Panc1 (cell line): ENCODE measurements around the gene MASP2. TPM values are rescaled to one million over a fixed set of nuclear protein-coding genes. Genes with fewer than 3 reads are reported as not detected.
A peak's percentile ranks its signal among the peaks of the same experiment; 100 is the strongest.
"Not testable (repeated sequence)": the region's sequence is repeated elsewhere in the genome, so short reads cannot be mapped to it uniquely, and the experiment has no call there.

Source experiments
- ATAC-seq: fragments of 200-7000 bp; cut with Tn5 transposase; 2 replicates; pipeline ENCODE4 v1.9.1; 2020; ENCODE audit warnings: mild to moderate bottlenecking, moderate library complexity
- Bru-seq: library from RNA; stranded (reverse); fragments of 400-500 nt; gene quantifications from one replicate; lab custom pipeline; 2021; lab: Mats Ljungman, UMichigan
- BruChase-seq, 2 experiments: library from RNA; stranded (reverse); fragments of 400-500 nt; gene quantifications; one replicate each; lab custom pipeline; 2021; lab: Mats Ljungman, UMichigan
- BruUV-seq: library from RNA; stranded (reverse); fragments of 400-500 nt; replicated peaks from 2 replicates; lab custom pipeline; 2021; lab: Mats Ljungman, UMichigan
- CTCF ChIA-PET: fragments of 300-600 bp; sonication (Branson Sonifier 250); formaldehyde crosslinking; loops from one replicate; lab custom pipeline; 2022; ENCODE audit warnings: antibody characterized with exemption; lab: Charles Lee
- POLR2A ChIA-PET: fragments of 300-600 bp; sonication (Branson Sonifier 250); formaldehyde crosslinking; loops from one replicate; lab custom pipeline; 2022; ENCODE audit warnings: antibody characterized with exemption; lab: Charles Lee
- DNase-seq: peaks from one replicate; pipeline ENCODE4 v3.0.0-alpha.2; 2010; ENCODE audit warnings: low read depth, low spot score
- H3K27ac ChIP-seq: 2 replicates; pipeline ENCODE4 v1.5.1; 2011; ENCODE audit warnings: mild to moderate bottlenecking, low read length, inconsistent platforms
- H3K27me3 ChIP-seq: fragments of 200-500 bp; sonication (Bioruptor generic); 2 replicates; pipeline ENCODE4 v1.6.0; 2014; ENCODE audit warnings: low read length, inconsistent platforms; ENCODE audit not compliant: control insufficient read depth, insufficient read depth
- H3K36me3 ChIP-seq: fragments of 200-500 bp; sonication (Bioruptor generic); 2 replicates; pipeline ENCODE4 v1.5.1; 2014; ENCODE audit warnings: inconsistent platforms, mild to moderate bottlenecking, low read length, moderate library complexity; ENCODE audit not compliant: control insufficient read depth, insufficient read depth
- H3K4me1 ChIP-seq: 2 replicates; pipeline ENCODE4 v1.5.1; 2011; ENCODE audit warnings: inconsistent platforms, mild to moderate bottlenecking, low read length, moderate library complexity; ENCODE audit not compliant: control insufficient read depth, insufficient read depth
- H3K4me3 ChIP-seq, 2 experiments: 2 replicates each; pipeline ENCODE4 v1.5.1; 2011 to 2012; ENCODE audit warnings: low read depth in 2 of 2, low read length in 2 of 2, mild to moderate bottlenecking in 2 of 2, inconsistent platforms in 1 of 2, moderate library complexity in 1 of 2
- H3K9me3 ChIP-seq: fragments of 200-500 bp; sonication (Bioruptor generic); 2 replicates; pipeline ENCODE4 v1.5.1; 2014; ENCODE audit warnings: low read depth, mild to moderate bottlenecking, inconsistent platforms, low read length, moderate library complexity; ENCODE audit not compliant: control insufficient read depth, insufficient read depth
- CTCF ChIP-seq: fragments of 450-650 bp; IDR thresholded peaks from 2 replicates; pipeline ENCODE4 v1.5.1; 2017; ENCODE audit warnings: mild to moderate bottlenecking
- POLR2AphosphoS5 ChIP-seq: IDR thresholded peaks from 2 replicates; pipeline ENCODE4 v1.6.1; 2012; ENCODE audit warnings: mild to moderate bottlenecking, low read depth, low read length, moderate library complexity
- REST ChIP-seq, 2 experiments: IDR thresholded peaks; 2 replicates each; pipeline ENCODE4 v1.6.1; 2011 to 2012; ENCODE audit warnings: low read depth in 2 of 2, control low read depth in 1 of 2, low read length in 1 of 2, mild to moderate bottlenecking in 1 of 2, moderate library complexity in 1 of 2; ENCODE audit not compliant: insufficient read depth in 1 of 2
- SIN3A ChIP-seq: IDR thresholded peaks from 2 replicates; pipeline ENCODE4 v1.6.1; 2012; ENCODE audit warnings: low read depth, mild to moderate bottlenecking, low read length, moderate library complexity, borderline replicate concordance; ENCODE audit not compliant: insufficient read depth
- TCF7L2 ChIP-seq: IDR thresholded peaks from 2 replicates; pipeline ENCODE4 v1.6.1; 2011; ENCODE audit warnings: mild to moderate bottlenecking, low read depth, low read length, inconsistent platforms
- in situ Hi-C: cut with HindIII; loops from 2 replicates; pipeline ENCODE4 v1.10.0; 2016; ENCODE audit warnings: low sequenced_read_pairs, low pct_unique_long_range_greater_than_20kb
- intact Hi-C: fragments of 100-400 bp; cut with micrococcal nuclease; formaldehyde crosslinking; loops from one replicate; pipeline ENCODE4 v1.10.0; 2022; ENCODE audit not compliant: unreplicated experiment
- long read RNA-seq: library from polyadenylated mRNA; unstranded; transcript quantifications from one replicate; pipeline ENCODE4 v2.0.0, GENCODE V29; 2021; ENCODE audit not compliant: unreplicated experiment
- polyA plus RNA-seq: library from polyadenylated mRNA; unstranded; fragments of >200 nt; gene quantifications from one replicate; pipeline ENCODE4 v1.2.1, GENCODE V29; 2012; ENCODE audit warnings: missing spikeins; ENCODE audit not compliant: insufficient read length
- total RNA-seq: library from RNA; stranded (reverse); gene quantifications from one replicate; pipeline ENCODE4 v1.2.1, GENCODE V29; 2021; ENCODE audit not compliant: unreplicated experiment

Gene MASP2
- total RNA-seq, result 0.41 TPM
- 0.88 TPM for polyA plus RNA-seq
- Bru-seq, nascent RNA, result percentile 18 among the genes with signal in this experiment
- BruChase-seq, experiment 1, labeled RNA remaining after a 2-hour chase, result percentile 28 among the genes with signal in this experiment
- BruChase-seq, experiment 2, labeled RNA remaining after a 6-hour chase, result percentile 37 among the genes with signal in this experiment
- long read RNA-seq, partial matches to known transcripts, result 0 of 2 reads
- long read RNA-seq, other reads (novel, unspliced or antisense), result 2 of 2 reads

- POLR2A ChIA-PET, result no interaction called here
- in situ Hi-C loops (no loop called here), intact Hi-C loops (no loop called here)
- Histone ChIP-seq H3K36me3 (no peaks in the 10 kb centered on the region), H3K9me3 (no peaks in the 10 kb centered on the region), H3K4me1 (no peaks in the 10 kb centered on the region), H3K4me3 (no peak within 1 kb of the TSS), H3K27ac (no peak within 1 kb of the TSS), H3K27me3 (no peaks in the 10 kb centered on the region)
- TF ChIP-seq SIN3A (no peak), POLR2AphosphoS5 (no peak), TCF7L2 (no peak), CTCF (no peak), REST (IDR thresholded peaks at IDR 0.05; ENCODE audit: insufficient read depth in 1 of 2, low read depth in 2 of 2, low read length in 1 of 2) (no peak)
- DNase-seq (no peak), ATAC-seq (peak; percentile 40; the same call in 1 of the 2 replicates)
- CTCF ChIA-PET, result no interaction called here
- no TSS peak for BruUV-seq
Measured at GRCh38 chr1:11046625-11047365, at the start of gene MASP2. TSS of gene MASP2 (minus strand) at chr1:11047239. CDS start at chr1:11047207, 32 bp downstream.

GRCh38 chr1:11083784-11084183 is 36.7 kb upstream of the MASP2 start:
- TSS peak; percentile 36 for BruUV-seq
- DNase-seq, ATAC-seq, H3K27me3 ChIP-seq, H3K9me3 ChIP-seq, intact Hi-C loops, H3K4me3 ChIP-seq, H3K4me1 ChIP-seq, H3K27ac ChIP-seq, CTCF ChIA-PET, in situ Hi-C loops, POLR2A ChIA-PET: not testable (repeated sequence)
- H3K36me3 ChIP-seq, result peaks cover 33% of the 10 kb centered on the region

GRCh38 chr1:11080931-11081330 is 33.9 kb upstream of the MASP2 start:
- Histone ChIP-seq H3K4me3 (no peak overlapping the region), H3K36me3 (peaks cover 18% of the 10 kb centered on the region), H3K9me3 (no peaks in the 10 kb centered on the region), H3K27me3 (no peaks in the 10 kb centered on the region), H3K27ac (no peak overlapping the region), H3K4me1 (no peaks in the 10 kb centered on the region)
- no peak for DNase-seq
- in situ Hi-C loops (no loop called here), intact Hi-C loops (no loop called here)
- TF ChIP-seq POLR2AphosphoS5, result no peak
- no peak for TF ChIP-seq CTCF
- TF ChIP-seq TCF7L2, result no peak
- TF ChIP-seq REST (IDR thresholded peaks at IDR 0.05; ENCODE audit: insufficient read depth in 1 of 2, low read depth in 2 of 2, low read length in 1 of 2), result no peak
- TF ChIP-seq SIN3A, result no peak
- no peak for ATAC-seq
- POLR2A ChIA-PET, result interaction anchor here (0.6 kb wide), 1 partner anchor 12 kb away, joined by 8 read pairs; no protein-coding TSS in a partner anchor
- CTCF ChIA-PET, result no interaction called here
- BruUV-seq, result no TSS peak
